SK-N-SH (cell line): ENCODE results near the gene TRHDE.

Experiments used
- CTCF ChIP-seq: fragments of 200-600 bp; sonication (generic); IDR thresholded peaks from 2 replicates; pipeline ENCODE4 v1.6.1; 2017; ENCODE audit warnings: antibody characterized with exemption, mild to moderate bottlenecking, moderate library complexity
- MEF2A ChIP-seq: IDR thresholded peaks from 2 replicates; pipeline ENCODE4 v1.4.0; 2012; ENCODE audit warnings: low read depth, borderline replicate concordance
- TAF1 ChIP-seq: IDR thresholded peaks from 2 replicates; pipeline ENCODE4 v1.6.1; 2012; ENCODE audit warnings: low read depth, mild to moderate bottlenecking, low read length, moderate library complexity, borderline replicate concordance
- YY1 ChIP-seq: IDR thresholded peaks from 2 replicates; pipeline ENCODE4 v1.4.0; 2012; ENCODE audit warnings: low read depth, mild to moderate bottlenecking

- TF ChIP-seq CTCF (no peak), TAF1 (no peak), YY1 (no peak), MEF2A (no peak)
These were observed 275.4 kb downstream of the TRHDE start for GRCh38 chr12:72547573-72547972.
